SU-DHL-6 (cell line): ENCODE data around the gene ZBTB11.
"Not testable (repeated sequence)": the region's sequence is repeated elsewhere in the genome, so short reads cannot be mapped to it uniquely, and the experiment has no call there.

Experiments
- EZH2phosphoT487 ChIP-seq: fragments of 200-600 bp; sonication (generic), shearing (Covaris generic); conservative IDR thresholded peaks from 2 replicates; pipeline ENCODE4 v1.6.1; 2018; ENCODE audit warnings: mild to moderate bottlenecking, antibody characterized with exemption, low read length, moderate library complexity, mixed read lengths
- TF ChIP-seq, protein P1 (sequence below): fragments of 200-600 bp; sonication (generic); IDR thresholded peaks from one replicate; pipeline ENCODE4 v1.5.1; 2017; ENCODE audit warnings: antibody characterized with exemption, mild to moderate bottlenecking, low read length, moderate library complexity; ENCODE audit not compliant: insufficient read depth, poor library complexity, severe bottlenecking

DNA sequence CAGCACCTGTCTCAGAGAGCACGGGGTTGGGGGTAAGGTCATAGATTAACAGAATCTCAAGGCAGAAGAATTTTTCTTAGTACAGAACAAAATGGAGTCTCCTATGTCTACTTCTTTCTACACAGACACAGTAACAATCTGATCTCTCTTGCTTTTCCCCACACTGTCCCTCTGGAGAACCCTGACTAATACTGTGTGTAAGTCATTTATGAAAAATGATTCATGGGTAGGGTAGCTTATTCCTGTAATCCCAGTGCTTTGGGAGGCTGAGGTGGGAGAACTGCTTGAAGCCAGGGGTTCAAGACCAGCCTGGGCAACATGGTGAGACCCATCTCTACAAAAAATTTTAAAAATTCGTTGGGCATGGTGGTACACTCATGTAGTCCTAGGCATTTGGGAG, 27.7 kb upstream of the ZBTB11 start:
- TF ChIP-seq, protein P1, sequence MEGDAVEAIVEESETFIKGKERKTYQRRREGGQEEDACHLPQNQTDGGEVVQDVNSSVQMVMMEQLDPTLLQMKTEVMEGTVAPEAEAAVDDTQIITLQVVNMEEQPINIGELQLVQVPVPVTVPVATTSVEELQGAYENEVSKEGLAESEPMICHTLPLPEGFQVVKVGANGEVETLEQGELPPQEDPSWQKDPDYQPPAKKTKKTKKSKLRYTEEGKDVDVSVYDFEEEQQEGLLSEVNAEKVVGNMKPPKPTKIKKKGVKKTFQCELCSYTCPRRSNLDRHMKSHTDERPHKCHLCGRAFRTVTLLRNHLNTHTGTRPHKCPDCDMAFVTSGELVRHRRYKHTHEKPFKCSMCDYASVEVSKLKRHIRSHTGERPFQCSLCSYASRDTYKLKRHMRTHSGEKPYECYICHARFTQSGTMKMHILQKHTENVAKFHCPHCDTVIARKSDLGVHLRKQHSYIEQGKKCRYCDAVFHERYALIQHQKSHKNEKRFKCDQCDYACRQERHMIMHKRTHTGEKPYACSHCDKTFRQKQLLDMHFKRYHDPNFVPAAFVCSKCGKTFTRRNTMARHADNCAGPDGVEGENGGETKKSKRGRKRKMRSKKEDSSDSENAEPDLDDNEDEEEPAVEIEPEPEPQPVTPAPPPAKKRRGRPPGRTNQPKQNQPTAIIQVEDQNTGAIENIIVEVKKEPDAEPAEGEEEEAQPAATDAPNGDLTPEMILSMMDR, result not testable (repeated sequence)
- not testable (repeated sequence) for TF ChIP-seq EZH2phosphoT487
